ENCODE data around the gene PCDHGA9. TPM values are rescaled to one million over a fixed set of nuclear protein-coding genes. Genes with fewer than 3 reads are reported as not detected.
"Not testable (repeated sequence)": the region's sequence is repeated elsewhere in the genome, so short reads cannot be mapped to it uniquely, and the experiment has no call there.

The PCDHGA9 gene
- total RNA-seq, 2 donors from 2014 or later = 0.23 TPM; not detected in 1

GRCh38 chr5:141398608-141399007 is 4.0 kb upstream of the PCDHGA9 start:
- Mint-ChIP-seq H3K36me3 (peaks cover 38 to 47% of the 10 kb centered on the region in 2 donors), H3K9me3 (peaks cover 10 to 12% of the 10 kb centered on the region in 2 donors), H3K27ac (no peak overlapping the region)
- ATAC-seq = no peak
- no peak for DNase-seq (ENCODE audit: low spot score in 2 of 2)

DNA sequence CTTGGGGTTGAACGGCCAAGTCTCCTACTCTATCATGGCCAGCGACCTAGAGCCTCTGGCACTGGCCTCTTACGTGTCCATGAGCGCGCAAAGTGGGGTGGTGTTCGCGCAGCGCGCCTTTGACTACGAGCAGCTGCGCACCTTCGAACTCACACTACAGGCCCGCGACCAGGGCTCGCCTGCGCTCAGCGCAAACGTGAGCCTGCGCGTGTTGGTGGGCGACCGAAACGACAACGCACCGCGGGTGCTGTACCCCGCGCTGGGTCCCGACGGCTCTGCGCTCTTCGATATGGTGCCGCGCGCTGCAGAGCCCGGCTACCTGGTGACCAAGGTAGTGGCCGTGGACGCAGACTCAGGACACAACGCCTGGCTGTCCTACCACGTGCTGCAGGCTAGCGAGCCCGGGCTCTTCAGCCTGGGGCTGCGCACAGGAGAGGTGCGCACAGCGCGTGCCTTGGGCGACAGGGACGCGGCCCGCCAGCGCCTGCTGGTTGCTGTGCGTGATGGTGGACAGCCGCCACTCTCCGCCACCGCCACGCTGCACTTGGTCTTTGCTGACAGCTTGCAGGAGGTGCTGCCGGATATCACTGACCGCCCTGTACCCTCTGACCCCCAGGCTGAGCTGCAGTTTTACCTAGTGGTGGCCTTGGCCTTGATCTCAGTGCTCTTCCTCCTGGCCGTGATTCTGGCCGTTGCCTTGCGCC is 2.9 kb upstream of the PCDHGA9 start:
- ATAC-seq (no peak), DNase-seq (ENCODE audit: low spot score in 2 of 2) (no peak)
- peaks cover 8 to 10% of the 10 kb centered on the region in 2 donors for H3K9me3 Mint-ChIP-seq
- H3K27ac Mint-ChIP-seq = peak overlapping the region in 1 of 2 donors; percentile 47
- H3K36me3 Mint-ChIP-seq = peaks cover 38 to 49% of the 10 kb centered on the region in 2 donors

GRCh38 chr5:141403387-141403786 is 809 bp downstream of the PCDHGA9 start:
- Mint-ChIP-seq H3K27ac (no peak overlapping the region), H3K36me3 (peaks cover 49 to 66% of the 10 kb centered on the region in 2 donors), H3K9me3 (peaks cover 17 to 21% of the 10 kb centered on the region in 2 donors)
- DNase-seq (ENCODE audit: low spot score in 2 of 2) (no peak), ATAC-seq (no peak)

DNA sequence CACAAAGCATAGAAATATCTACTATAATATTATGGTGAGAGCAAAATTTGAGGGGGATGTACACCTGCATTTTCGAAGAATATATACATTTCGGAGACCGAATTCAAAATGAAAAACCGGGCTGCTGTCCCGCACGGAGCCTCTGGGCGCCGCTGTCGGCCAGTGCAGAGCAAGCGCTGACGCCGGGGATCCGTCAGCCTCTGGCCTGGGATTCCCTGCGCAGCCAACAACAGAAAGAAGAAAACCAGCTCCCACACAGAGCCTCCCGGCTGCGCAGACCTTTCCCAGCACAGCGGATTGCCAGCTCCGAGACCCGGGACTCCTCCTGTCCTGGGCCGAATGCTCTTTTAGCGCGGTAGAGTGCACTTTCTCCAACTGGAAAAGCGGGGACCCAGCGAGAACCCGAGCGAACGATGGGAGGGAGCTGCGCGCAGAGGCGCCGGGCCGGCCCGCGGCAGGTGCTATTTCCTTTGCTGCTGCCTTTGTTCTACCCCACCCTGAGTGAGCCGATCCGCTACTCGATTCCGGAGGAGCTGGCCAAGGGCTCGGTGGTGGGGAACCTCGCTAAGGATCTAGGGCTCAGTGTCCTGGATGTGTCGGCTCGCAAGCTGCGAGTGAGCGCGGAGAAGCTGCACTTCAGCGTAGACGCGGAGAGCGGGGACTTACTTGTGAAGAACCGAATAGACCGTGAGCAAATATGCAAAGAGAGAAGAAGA is 5.4 kb downstream of the PCDHGA9 start, which contains the start of gene PCDHGB6:
TSS of gene PCDHGB6 (plus strand) at position 232 of the 716 bp plus-strand sequence. CDS start at position 414, 182 bp downstream.
- Mint-ChIP-seq H3K36me3 (peaks cover 48 to 63% of the 10 kb centered on the region in 2 donors), H3K9me3 (peaks cover 26 to 28% of the 10 kb centered on the region in 2 donors), H3K27ac (peak within 1 kb of the TSS in 1 of 2 donors; percentile 29)
- ATAC-seq = peak; percentile 56 to 58
- not testable (repeated sequence) for DNase-seq (ENCODE audit: low spot score in 2 of 2)

GRCh38 chr5:141409598-141410306 is 7.2 kb downstream of the PCDHGA9 start:
- Mint-ChIP-seq H3K9me3 (peaks cover 25 to 29% of the 10 kb centered on the region in 2 donors), H3K27ac (peak overlapping the region in 1 of 2 donors; percentile 81), H3K36me3 (peaks cover 53 to 65% of the 10 kb centered on the region in 2 donors)
- DNase-seq (ENCODE audit: low spot score in 2 of 2) = no peak
- no peak for ATAC-seq

GRCh38 chr5:141411575-141411974 is 9.0 kb downstream of the PCDHGA9 start:
- H3K9me3 Mint-ChIP-seq = peaks cover 21 to 27% of the 10 kb centered on the region in 2 donors
- ATAC-seq (no peak), DNase-seq (ENCODE audit: low spot score in 2 of 2) (no peak)
- H3K36me3 Mint-ChIP-seq = peaks cover 57 to 60% of the 10 kb centered on the region in 2 donors
- no peak overlapping the region for H3K27ac Mint-ChIP-seq

DNA sequence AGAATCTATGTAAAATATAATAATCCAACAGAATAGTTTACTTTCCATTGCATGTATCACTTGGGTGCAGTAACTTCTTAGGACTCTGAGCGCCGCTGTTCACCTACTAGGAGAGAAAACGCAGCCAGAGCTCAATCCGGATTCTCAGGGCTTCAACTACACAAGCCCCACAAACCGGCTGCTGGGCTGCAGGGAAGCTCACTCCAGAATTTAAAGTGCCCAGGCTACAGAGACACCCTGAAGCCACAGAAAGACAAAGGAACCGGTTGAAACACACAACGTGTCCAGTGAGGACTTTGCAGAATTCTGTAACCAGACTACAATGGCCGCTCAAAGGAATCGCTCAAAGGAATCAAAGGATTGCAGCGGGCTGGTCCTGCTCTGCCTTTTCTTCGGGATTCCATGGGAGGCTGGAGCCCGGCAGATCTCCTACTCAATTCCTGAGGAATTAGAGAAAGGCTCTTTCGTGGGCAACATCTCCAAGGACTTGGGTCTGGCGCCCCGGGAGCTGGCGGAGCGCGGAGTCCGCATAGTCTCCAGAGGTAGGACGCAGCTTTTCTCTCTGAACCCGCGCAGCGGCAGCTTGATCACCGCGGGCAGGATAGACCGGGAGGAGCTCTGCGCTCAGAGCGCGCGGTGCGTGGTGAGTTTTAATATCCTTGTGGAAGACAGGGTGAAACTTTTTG is 10.4 kb downstream of the PCDHGA9 start, which contains the start of gene PCDHGA10:
TSS of gene PCDHGA10 (plus strand) at position 134 of the 686 bp plus-strand sequence. CDS start at position 323, 189 bp downstream.
- H3K9me3 Mint-ChIP-seq = peaks cover 17 to 29% of the 10 kb centered on the region in 2 donors
- H3K36me3 Mint-ChIP-seq = peaks cover 52 to 59% of the 10 kb centered on the region in 2 donors
- DNase-seq (ENCODE audit: low spot score in 2 of 2) = no peak
- peak; percentile 66 to 76 for ATAC-seq
- H3K27ac Mint-ChIP-seq = no peak within 1 kb of the TSS

DNA sequence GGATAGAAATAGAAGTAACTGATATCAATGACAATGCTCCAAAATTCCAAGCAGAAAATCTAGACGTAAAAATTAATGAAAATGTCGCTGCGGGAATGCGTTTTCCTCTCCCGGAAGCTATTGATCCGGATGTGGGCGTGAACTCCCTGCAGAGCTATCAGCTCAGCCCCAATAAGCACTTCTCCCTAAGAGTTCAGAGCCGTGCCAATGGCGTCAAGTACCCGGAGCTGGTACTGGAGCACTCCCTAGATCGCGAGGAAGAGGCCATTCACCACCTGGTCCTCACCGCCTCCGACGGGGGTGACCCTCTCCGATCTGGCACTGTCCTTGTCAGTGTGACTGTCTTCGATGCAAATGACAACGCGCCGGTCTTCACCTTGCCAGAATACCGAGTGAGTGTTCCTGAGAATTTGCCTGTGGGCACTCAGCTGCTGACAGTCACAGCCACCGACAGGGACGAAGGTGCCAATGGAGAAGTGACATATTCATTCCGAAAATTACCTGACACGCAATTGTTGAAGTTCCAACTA is 11.0 kb downstream of the PCDHGA9 start:
- H3K9me3 Mint-ChIP-seq = peaks cover 15 to 32% of the 10 kb centered on the region in 2 donors
- no peak for ATAC-seq
- peaks cover 52 to 60% of the 10 kb centered on the region in 2 donors for H3K36me3 Mint-ChIP-seq
- no peak overlapping the region for H3K27ac Mint-ChIP-seq
- no peak for DNase-seq (ENCODE audit: low spot score in 2 of 2)

DNA sequence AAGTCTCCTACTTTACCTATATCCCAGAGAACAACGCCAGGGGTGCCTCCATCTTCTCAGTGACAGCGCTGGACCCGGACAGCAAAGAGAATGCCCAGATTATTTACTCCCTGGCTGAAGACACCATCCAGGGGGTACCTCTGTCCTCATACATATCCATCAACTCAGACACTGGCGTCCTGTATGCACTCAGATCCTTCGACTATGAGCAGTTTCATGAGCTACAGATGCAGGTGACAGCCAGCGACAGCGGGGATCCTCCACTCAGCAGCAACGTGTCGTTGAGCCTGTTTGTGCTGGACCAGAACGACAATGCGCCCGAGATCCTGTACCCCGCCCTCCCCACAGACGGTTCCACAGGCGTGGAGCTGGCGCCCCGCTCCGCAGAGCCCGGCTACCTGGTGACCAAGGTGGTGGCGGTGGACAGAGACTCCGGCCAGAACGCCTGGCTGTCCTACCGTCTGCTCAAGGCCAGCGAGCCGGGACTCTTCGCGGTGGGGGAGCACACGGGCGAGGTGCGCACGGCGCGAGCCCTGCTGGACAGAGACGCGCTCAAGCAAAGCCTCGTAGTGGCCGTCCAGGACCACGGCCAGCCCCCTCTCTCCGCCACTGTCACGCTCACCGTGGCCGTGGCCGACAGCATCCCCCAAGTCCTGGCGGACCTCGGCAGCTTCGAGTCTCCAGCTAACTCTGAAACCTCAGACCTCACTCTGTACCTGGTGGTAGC is 12.1 kb downstream of the PCDHGA9 start:
- not testable (repeated sequence) for ATAC-seq; H3K27ac Mint-ChIP-seq; DNase-seq (ENCODE audit: low spot score in 2 of 2)
- peaks cover 12 to 28% of the 10 kb centered on the region in 2 donors for H3K9me3 Mint-ChIP-seq
- H3K36me3 Mint-ChIP-seq = peaks cover 53 to 60% of the 10 kb centered on the region in 2 donors

GRCh38 chr5:141415275-141415618 is 12.7 kb downstream of the PCDHGA9 start:
- ATAC-seq; H3K27ac Mint-ChIP-seq; DNase-seq (ENCODE audit: low spot score in 2 of 2): not testable (repeated sequence)
- H3K36me3 Mint-ChIP-seq = peaks cover 48 to 59% of the 10 kb centered on the region in 2 donors
- peaks cover 9 to 23% of the 10 kb centered on the region in 2 donors for H3K9me3 Mint-ChIP-seq

- DNase-seq (ENCODE audit: low spot score in 2 of 2) (peak in 1 of 2 donors; percentile 60), ATAC-seq (peak; percentile 80 to 81)
- Mint-ChIP-seq H3K9me3 (peaks cover 20 to 32% of the 10 kb centered on the region in 2 donors), H3K27ac (peak within 1 kb of the TSS in 1 of 2 donors; percentile 77), H3K36me3 (peaks cover 67 to 75% of the 10 kb centered on the region in 2 donors)
Observed at GRCh38 chr5:141417494-141418172, 15.1 kb downstream of the PCDHGA9 start, which contains the start of gene PCDHGB7. TSS of gene PCDHGB7 (plus strand) at chr5:141417677. CDS start at chr5:141417860, 183 bp downstream.

GRCh38 chr5:141419074-141419880 is 16.7 kb downstream of the PCDHGA9 start:
- H3K9me3 Mint-ChIP-seq = peaks cover 25 to 40% of the 10 kb centered on the region in 2 donors
- peaks cover 65 to 68% of the 10 kb centered on the region in 2 donors for H3K36me3 Mint-ChIP-seq
- DNase-seq (ENCODE audit: low spot score in 2 of 2) = no peak
- H3K27ac Mint-ChIP-seq = peak overlapping the region in 1 of 2 donors; percentile 57
- no peak for ATAC-seq

- Mint-ChIP-seq H3K36me3 (peaks cover 52 to 65% of the 10 kb centered on the region in 2 donors), H3K9me3 (peaks cover 25 to 32% of the 10 kb centered on the region in 2 donors), H3K27ac (peak within 1 kb of the TSS in 1 of 2 donors; percentile 77)
- ATAC-seq (peak; percentile 45 to 56), DNase-seq (ENCODE audit: low spot score in 2 of 2) (peak in 1 of 2 donors; percentile 71)
Observed at GRCh38 chr5:141420855-141421488, 18.4 kb downstream of the PCDHGA9 start, which contains the start of gene PCDHGA11. TSS of gene PCDHGA11 (plus strand) at chr5:141421051. CDS start at chr5:141421228, 177 bp downstream.
